NT2/D1 (cell line): ENCODE measurements around the gene NOLC1.

Experiments
- DNase-seq: peaks from one replicate; pipeline ENCODE4 v3.0.0-alpha.2; 2011; ENCODE audit warnings: low read depth, low spot score
- H3K27me3 ChIP-seq: 2 replicates; pipeline ENCODE4 v1.6.0; 2011; ENCODE audit warnings: mild to moderate bottlenecking; ENCODE audit not compliant: insufficient read length, insufficient read depth
- H3K36me3 ChIP-seq: 2 replicates; pipeline ENCODE4 v1.6.1; 2011; ENCODE audit warnings: mild to moderate bottlenecking, low read length, mixed read lengths; ENCODE audit not compliant: insufficient read depth, insufficient read length
- H3K4me1 ChIP-seq: 2 replicates; pipeline ENCODE4 v1.5.1; 2011; ENCODE audit not compliant: insufficient read depth, insufficient read length
- H3K4me3 ChIP-seq: 2 replicates; pipeline ENCODE4 v1.5.1; 2011; ENCODE audit warnings: low read depth; ENCODE audit not compliant: insufficient read length
- H3K9ac ChIP-seq: 2 replicates; pipeline ENCODE4 v1.6.0; 2011; ENCODE audit warnings: low read depth; ENCODE audit not compliant: insufficient read length
- H3K9me3 ChIP-seq: 2 replicates; pipeline ENCODE4 v1.5.1; 2011; ENCODE audit warnings: mild to moderate bottlenecking, low read length; ENCODE audit not compliant: insufficient read depth
- SUZ12 ChIP-seq: IDR thresholded peaks from 2 replicates; pipeline ENCODE4 v1.6.1; 2011; ENCODE audit not compliant: insufficient read length, insufficient read depth; ENCODE audit errors: extremely low read depth
- YY1 ChIP-seq: IDR thresholded peaks from 2 replicates; pipeline ENCODE4 v1.6.1; 2011; ENCODE audit not compliant: insufficient read length, insufficient read depth
- ZNF274 ChIP-seq: IDR thresholded peaks from 2 replicates; pipeline ENCODE4 v1.6.1; 2011; ENCODE audit warnings: mild to moderate bottlenecking, low read depth, low read length

The NOLC1 gene

DNA sequence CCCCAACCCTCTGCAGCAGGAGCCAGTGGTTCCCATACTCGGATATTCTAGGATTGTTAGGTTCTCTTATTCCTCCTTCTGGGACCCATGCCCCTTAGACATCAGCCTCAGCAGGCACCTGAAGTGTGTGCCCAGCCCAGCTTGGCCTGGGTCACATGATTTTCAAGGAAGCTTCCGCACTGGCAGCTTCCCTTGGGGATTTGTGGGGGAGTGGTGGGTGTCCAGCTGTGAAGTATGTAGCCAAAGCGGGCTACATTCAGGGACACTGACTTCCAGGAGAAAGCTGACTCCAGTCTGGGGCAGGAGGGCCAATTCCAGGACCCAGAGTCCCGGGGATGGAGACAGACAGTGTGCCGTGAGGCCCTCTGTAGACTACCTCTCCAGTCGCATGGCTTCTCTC is 33.3 kb upstream of the NOLC1 start:
- peaks cover 4% of the 10 kb centered on the region for H3K4me1 ChIP-seq
- H3K9ac ChIP-seq: peak overlapping the region; percentile 51
- H3K9me3 ChIP-seq: no peaks in the 10 kb centered on the region
- H3K36me3 ChIP-seq: peaks cover 4% of the 10 kb centered on the region
- TF ChIP-seq YY1: no peak
- TF ChIP-seq SUZ12: no peak
- no peak for TF ChIP-seq ZNF274
- H3K27me3 ChIP-seq: no peaks in the 10 kb centered on the region
- H3K4me3 ChIP-seq: peak overlapping the region; percentile 28
- DNase-seq: no peak

DNA sequence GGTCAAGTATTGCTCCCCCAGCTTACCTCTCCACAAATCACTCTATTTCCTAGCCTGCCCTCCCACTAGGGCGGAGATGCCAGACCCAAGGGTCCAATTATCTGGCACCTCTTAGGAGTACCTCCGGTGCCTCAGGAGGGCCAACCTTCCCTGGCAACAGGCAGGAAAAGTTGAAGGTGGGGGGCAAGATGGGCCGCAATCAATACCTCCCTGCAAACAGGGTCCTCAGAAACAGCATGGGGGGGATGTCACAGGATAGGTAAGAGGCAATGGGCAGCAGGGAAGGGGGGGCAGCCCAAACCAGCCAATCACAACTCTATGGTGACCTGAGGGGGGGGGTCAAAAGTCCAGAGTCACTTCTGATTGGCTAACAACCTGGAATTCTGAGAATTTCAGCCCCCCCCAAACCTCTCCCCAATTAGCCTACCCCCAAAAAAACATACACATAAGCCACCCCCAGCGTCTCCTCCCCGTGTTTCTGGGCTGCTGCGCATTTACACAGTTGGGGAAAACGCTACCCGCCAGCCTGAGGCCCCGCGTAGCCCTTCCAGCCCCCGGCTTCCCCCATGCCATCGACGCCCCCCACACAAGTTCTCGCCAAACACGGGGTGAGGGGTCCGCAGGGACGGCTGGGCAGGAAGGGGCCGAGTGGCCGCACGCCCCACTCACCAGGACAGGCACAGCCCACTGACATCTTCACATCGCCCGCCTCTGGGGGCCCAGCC is 32.6 kb upstream of the NOLC1 start:
- Histone ChIP-seq H3K36me3 (peaks cover 4% of the 10 kb centered on the region), H3K4me1 (peaks cover 4% of the 10 kb centered on the region), H3K27me3 (no peaks in the 10 kb centered on the region), H3K9ac (peak overlapping the region; percentile 94), H3K9me3 (no peaks in the 10 kb centered on the region), H3K4me3 (peak overlapping the region; percentile 80)
- no peak for TF ChIP-seq SUZ12
- no peak for DNase-seq

DNA sequence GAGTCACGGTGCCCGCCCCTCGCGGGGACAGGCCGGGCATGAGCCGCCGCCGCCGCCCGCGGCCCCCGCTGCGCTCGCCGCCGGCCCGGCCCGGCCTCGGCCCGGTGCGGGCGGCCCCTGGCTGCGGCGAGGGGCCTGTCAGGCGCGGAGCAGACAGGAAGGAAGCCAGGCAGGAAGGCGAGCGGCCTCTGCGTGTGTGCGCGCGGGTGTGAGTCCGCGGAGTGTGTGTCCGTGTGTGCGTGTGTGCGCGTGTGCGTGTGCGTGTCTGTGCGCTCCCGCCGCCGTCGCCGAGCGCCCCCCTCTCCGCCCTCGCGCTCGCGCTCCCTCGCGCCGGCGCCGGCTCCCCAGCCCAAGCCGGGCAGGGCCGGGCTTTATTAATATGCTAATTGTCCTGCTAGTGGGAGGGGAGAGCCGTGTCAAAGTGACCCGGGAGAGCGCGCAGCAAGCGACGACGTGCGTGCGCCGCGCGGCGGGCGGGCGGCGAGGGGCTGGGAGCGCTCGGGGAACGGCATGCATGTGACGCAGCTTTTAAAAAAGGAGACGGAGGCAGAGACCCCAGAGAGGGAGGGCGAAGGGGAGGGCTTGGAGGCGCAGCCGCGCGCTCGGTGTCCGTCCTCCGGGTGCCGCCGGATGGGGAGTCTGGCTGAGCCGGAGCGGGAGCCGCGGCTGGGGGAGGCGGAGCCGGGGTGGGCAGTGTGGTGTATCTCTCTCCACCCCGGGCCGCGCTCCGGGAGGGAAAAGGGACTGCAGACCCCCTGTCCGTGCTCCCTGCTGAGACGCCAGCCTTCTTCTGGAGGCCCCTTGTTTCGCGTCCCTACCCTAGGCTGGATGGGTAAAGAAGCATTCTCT is 31.8 kb upstream of the NOLC1 start, which contains the start of gene LDB1:
Gene LDB1, minus strand, starts transcription at position 227 of the 849 bp plus-strand sequence. CDS start 258 bp downstream, outside the sequence.
- H3K36me3 ChIP-seq: peaks cover 4% of the 10 kb centered on the region
- H3K27me3 ChIP-seq: no peaks in the 10 kb centered on the region
- H3K9me3 ChIP-seq: no peaks in the 10 kb centered on the region
- TF ChIP-seq ZNF274 (no peak), SUZ12 (no peak), YY1 (no peak)
- DNase-seq: peak; percentile 63
- H3K4me3 ChIP-seq: peak within 1 kb of the TSS; percentile 80
- peaks cover 4% of the 10 kb centered on the region for H3K4me1 ChIP-seq
- H3K9ac ChIP-seq: peak within 1 kb of the TSS; percentile 94

DNA sequence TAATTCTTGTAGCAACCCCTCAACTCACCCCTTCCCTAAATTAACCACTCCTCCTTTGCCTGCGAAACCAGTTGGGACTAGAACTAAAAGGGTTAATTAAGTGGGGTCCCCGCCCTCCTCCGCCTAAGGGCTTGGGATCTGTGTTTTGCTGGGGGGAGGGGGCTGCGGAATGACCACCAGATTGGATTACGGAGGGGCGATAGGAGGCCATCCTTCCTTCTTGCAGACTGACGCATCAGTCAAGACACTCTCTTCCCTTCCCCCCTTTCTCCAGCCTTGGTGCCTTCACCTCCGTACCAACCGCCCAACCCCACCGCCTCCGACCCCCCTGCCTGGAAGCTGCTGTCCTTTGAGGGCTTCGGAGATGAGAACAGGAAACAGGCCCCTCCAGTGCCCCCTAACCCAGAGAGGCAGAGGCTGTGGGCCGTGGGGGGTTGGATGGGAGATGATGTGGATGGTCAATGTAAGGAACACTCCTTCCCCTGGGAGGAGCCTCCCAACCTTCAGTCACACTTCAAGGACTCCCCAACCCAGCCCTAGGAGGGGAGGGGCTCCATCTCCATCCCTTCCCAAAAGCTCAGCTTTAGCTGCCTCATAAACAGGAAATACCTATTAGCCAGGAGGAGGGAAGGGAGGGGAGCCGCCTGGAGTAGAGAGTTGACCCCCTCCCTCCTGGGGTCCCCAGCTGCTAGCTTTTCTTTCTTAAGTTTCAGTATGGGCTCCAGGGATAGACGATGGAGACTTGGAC is 31.0 kb upstream of the NOLC1 start:
- DNase-seq: peak; percentile 93

DNA sequence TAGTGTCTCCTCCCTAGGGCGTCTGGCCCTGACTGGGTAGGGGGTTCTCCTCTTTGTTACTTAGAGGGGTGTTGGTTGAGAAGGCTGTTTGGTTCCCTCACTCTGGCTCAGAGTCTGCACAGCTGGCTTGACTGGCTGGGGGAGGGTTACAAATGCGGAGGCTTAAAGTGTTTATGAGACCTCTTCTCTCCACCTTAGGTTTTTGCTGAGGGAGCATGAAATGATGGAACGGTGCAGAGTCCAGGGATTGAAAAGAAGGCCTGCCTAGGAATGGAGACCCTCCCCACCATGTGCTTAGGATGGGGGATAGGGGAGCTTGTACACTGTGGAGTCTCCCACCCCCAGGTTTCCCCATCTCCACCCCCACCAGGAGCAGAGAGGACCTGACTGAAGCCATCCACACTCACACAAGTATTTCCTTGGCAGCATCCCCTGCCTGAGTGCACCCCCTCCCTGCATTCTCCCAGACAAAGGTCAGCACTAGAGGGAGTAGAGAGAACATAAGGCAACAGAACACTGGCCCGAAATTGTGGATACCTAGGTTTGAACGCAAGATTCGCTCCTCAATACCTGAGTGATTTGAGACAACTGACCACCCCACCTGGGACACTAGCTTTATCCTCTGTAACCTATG is 30.3 kb upstream of the NOLC1 start:
- peaks cover 4% of the 10 kb centered on the region for H3K36me3 ChIP-seq
- no peak for DNase-seq
- H3K27me3 ChIP-seq: no peaks in the 10 kb centered on the region
- H3K9ac ChIP-seq: peak overlapping the region; percentile 70
- H3K4me1 ChIP-seq: peaks cover 4% of the 10 kb centered on the region
- TF ChIP-seq SUZ12: no peak
- no peak for TF ChIP-seq ZNF274
- no peak for TF ChIP-seq YY1
- H3K9me3 ChIP-seq: no peaks in the 10 kb centered on the region
- H3K4me3 ChIP-seq: peak overlapping the region; percentile 80

More for the DNA sequence above, 31.0 kb upstream of the NOLC1 start:
- H3K4me3 ChIP-seq: peak overlapping the region; percentile 80
- TF ChIP-seq SUZ12 (no peak), YY1 (no peak), ZNF274 (no peak)
- no peaks in the 10 kb centered on the region for H3K9me3 ChIP-seq
- peaks cover 4% of the 10 kb centered on the region for H3K4me1 ChIP-seq
- peak overlapping the region; percentile 90 for H3K9ac ChIP-seq
- H3K36me3 ChIP-seq: peaks cover 4% of the 10 kb centered on the region
- no peaks in the 10 kb centered on the region for H3K27me3 ChIP-seq

DNA sequence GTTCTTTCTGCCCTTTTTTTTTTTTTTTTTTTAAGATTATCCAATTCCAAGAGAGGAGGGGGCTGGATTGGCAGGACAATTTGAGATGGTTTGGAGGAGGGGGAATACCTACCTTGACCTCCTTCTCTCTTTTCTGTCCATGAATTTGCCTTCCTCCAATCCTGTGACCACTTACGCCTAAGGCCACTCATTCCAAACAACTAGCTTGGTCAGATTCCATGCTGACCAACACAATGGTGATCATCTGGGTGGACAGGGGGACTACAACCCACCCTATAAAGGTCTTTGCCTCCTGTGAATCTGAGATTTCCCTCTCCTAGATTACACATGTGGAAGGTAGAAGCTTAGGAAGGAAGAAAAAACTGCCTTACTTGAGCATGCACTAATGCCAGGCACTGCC is 29.7 kb upstream of the NOLC1 start:
- TF ChIP-seq SUZ12 (no peak), ZNF274 (no peak), YY1 (no peak)
- DNase-seq: no peak
- Histone ChIP-seq H3K36me3 (peaks cover 4% of the 10 kb centered on the region), H3K9me3 (no peaks in the 10 kb centered on the region), H3K9ac (no peak overlapping the region), H3K27me3 (no peaks in the 10 kb centered on the region), H3K4me1 (peaks cover 4% of the 10 kb centered on the region), H3K4me3 (no peak overlapping the region)
